ENCODE measurements around the gene CDCP2. TPM values are rescaled to one million over a fixed set of nuclear protein-coding genes. Genes with fewer than 3 reads are reported as not detected.

The CDCP2 gene
- total RNA-seq, 1 experiment from 2014 or later: not detected

GRCh38 chr1:54136963-54137533, 15.8 kb downstream of the CDCP2 start:
- no peak overlapping the region for H3K27ac Mint-ChIP-seq
- H3K4me1 Mint-ChIP-seq: peaks cover 35% of the 10 kb centered on the region
- no peaks in the 10 kb centered on the region for H3K9me3 Mint-ChIP-seq
- ATAC-seq (no peak), DNase-seq (ENCODE audit: low spot score) (no peak)
- no peaks in the 10 kb centered on the region for H3K36me3 Mint-ChIP-seq
- no peak overlapping the region for H3K4me3 Mint-ChIP-seq
- ChIA-PET CTCF (interaction anchor here (0.8 to 4.3 kb wide), 9 partner anchors 11 to 664 kb away, joined by 3 to 39 read pairs (median 4); partner anchors contain the start of genes ACOT11 and TTC22), POLR2A (interaction anchor here (1.0 kb wide), 1 partner anchor 65 kb away, joined by 3 read pairs; no protein-coding TSS in a partner anchor)
- TF ChIP-seq FOXP4 (CRISPR knock-in tag; IDR thresholded peaks at IDR 0.05): no peak
- TF ChIP-seq NR2C2 (CRISPR knock-in tag; IDR thresholded peaks at IDR 0.05): no peak
- TF ChIP-seq NR1H2 (CRISPR knock-in tag; IDR thresholded peaks at IDR 0.05): no peak
- no peak for TF ChIP-seq NFE2L1 (CRISPR knock-in tag; IDR thresholded peaks at IDR 0.05)
- no peak for TF ChIP-seq OVOL2 (CRISPR knock-in tag; IDR thresholded peaks at IDR 0.05; ENCODE audit: borderline replicate concordance)
- peaks cover 3% of the 10 kb centered on the region; the same call in 1 of the 2 replicates for H3K27me3 Mint-ChIP-seq (ENCODE audit: low read depth)

GRCh38 chr1:54136269-54136896, 16.4 kb downstream of the CDCP2 start:
- ChIA-PET POLR2A (interaction anchor here (1.0 to 1.1 kb wide), 2 partner anchors 13 to 65 kb away, joined by 3 read pairs; no protein-coding TSS in a partner anchor), CTCF (interaction anchor here (0.8 to 4.3 kb wide), 11 partner anchors 11 to 665 kb away, joined by 3 to 39 read pairs (median 3); partner anchors contain the start of genes ACOT11 and TTC22)
- TF ChIP-seq NR3C1 (CRISPR knock-in tag; conservative IDR thresholded peaks at IDR 0.05; ENCODE audit: low read depth) (no peak), ZMAT4 (CRISPR knock-in tag; IDR thresholded peaks at IDR 0.05) (no peak)
- ATAC-seq (peak; percentile 66), DNase-seq (ENCODE audit: low spot score) (no peak)
- no peaks in the 10 kb centered on the region for H3K9me3 Mint-ChIP-seq
- H3K4me3 Mint-ChIP-seq: no peak overlapping the region
- no peak overlapping the region for H3K27ac Mint-ChIP-seq
- H3K27me3 Mint-ChIP-seq (ENCODE audit: low read depth): peaks cover 3% of the 10 kb centered on the region; the same call in 1 of the 2 replicates
- no peaks in the 10 kb centered on the region for H3K36me3 Mint-ChIP-seq
- H3K4me1 Mint-ChIP-seq: peaks cover 35% of the 10 kb centered on the region

GRCh38 chr1:54135436-54136120, 17.2 kb downstream of the CDCP2 start:
- H3K4me3 Mint-ChIP-seq: no peak overlapping the region
- peaks cover 3% of the 10 kb centered on the region; the same call in 1 of the 2 replicates for H3K27me3 Mint-ChIP-seq (ENCODE audit: low read depth)
- POLR2A ChIA-PET: interaction anchor here (1.0 to 1.1 kb wide), 2 partner anchors 12 to 66 kb away, joined by 3 read pairs; no protein-coding TSS in a partner anchor
- DNase-seq (ENCODE audit: low spot score) (no peak), ATAC-seq (peak; percentile 51)
- TF ChIP-seq GTF2I (CRISPR knock-in tag; conservative IDR thresholded peaks at IDR 0.05) (no peak), SMAD3 (CRISPR knock-in tag; IDR thresholded peaks at IDR 0.05; ENCODE audit: borderline replicate concordance) (no peak), GABPB1 (CRISPR knock-in tag; IDR thresholded peaks at IDR 0.05) (no peak), RORB (CRISPR knock-in tag; IDR thresholded peaks at IDR 0.05) (no peak), ZMAT4 (CRISPR knock-in tag; IDR thresholded peaks at IDR 0.05) (no peak), ATF1 (CRISPR knock-in tag; IDR thresholded peaks at IDR 0.05) (no peak), SMAD4 (CRISPR knock-in tag; IDR thresholded peaks at IDR 0.05) (no peak), ETV6 (CRISPR knock-in tag; IDR thresholded peaks at IDR 0.05) (no peak), STAT6 (CRISPR knock-in tag; conservative IDR thresholded peaks at IDR 0.05; ENCODE audit: low read depth) (no peak), ERG (CRISPR knock-in tag; IDR thresholded peaks at IDR 0.05) (no peak), ZNF512 (CRISPR knock-in tag; IDR thresholded peaks at IDR 0.05; ENCODE audit: borderline replicate concordance) (no peak), NFE2L1 (CRISPR knock-in tag; IDR thresholded peaks at IDR 0.05) (no peak)
- no peak overlapping the region for H3K27ac Mint-ChIP-seq
- no peaks in the 10 kb centered on the region for H3K9me3 Mint-ChIP-seq
- H3K36me3 Mint-ChIP-seq: no peaks in the 10 kb centered on the region
- peaks cover 35% of the 10 kb centered on the region for H3K4me1 Mint-ChIP-seq
- CTCF ChIA-PET: interaction anchor here (0.7 to 4.3 kb wide), 10 partner anchors 10 to 412 kb away, joined by 3 to 39 read pairs (median 4); partner anchors contain the start of gene ACOT11

Measured in WTC11 (cell line).